ENCODE measurements around the gene SNED1. TPM values are rescaled to one million over a fixed set of nuclear protein-coding genes. Genes with fewer than 3 reads are reported as not detected.

Gene SNED1
- polyA plus RNA-seq, 2 of the 4 experiments (the other 2 are of a cell fraction), result 0.15 to 0.21 TPM

- Histone ChIP-seq H3K4me3 (no peak overlapping the region), H3K4me1 (no peaks in the 10 kb centered on the region), H3K27ac (no peak overlapping the region), H3K9me3 (no peaks in the 10 kb centered on the region), H3K4me2 (no peak overlapping the region)
- FAIRE-seq, result no peak
- peak in 1 of 2 experiments; percentile 35; a peak in 2 of 6 replicates for ATAC-seq
- DNase-seq (ENCODE audit: low read depth in 1 of 2, low spot score in 1 of 2), result no peak
- TF ChIP-seq TP53 (CRISPR knock-in tag; IDR thresholded peaks at IDR 0.05) (no peak), KDM5A (IDR thresholded peaks at IDR 0.05) (no peak), EHMT2 (IDR thresholded peaks at IDR 0.05; ENCODE audit: low read depth) (no peak), ELK1 (IDR thresholded peaks at IDR 0.05; ENCODE audit: low read depth, low read length) (no peak), RCOR1 (IDR thresholded peaks at IDR 0.05; ENCODE audit: low read depth, low read length) (no peak), ZNF302 (CRISPR knock-in tag; IDR thresholded peaks at IDR 0.05) (no peak), RARB (CRISPR knock-in tag; IDR thresholded peaks at IDR 0.05) (no peak), NPAS2 (CRISPR knock-in tag; IDR thresholded peaks at IDR 0.05; ENCODE audit: borderline replicate concordance) (no peak), RFX5 (IDR thresholded peaks at IDR 0.05) (no peak), JUN (IDR thresholded peaks at IDR 0.05) (no peak), CHD4 (IDR thresholded peaks at IDR 0.05; ENCODE audit: borderline replicate concordance) (no peak), CBX2 (IDR thresholded peaks at IDR 0.05; ENCODE audit: borderline replicate concordance, low read depth) (no peak), ZSCAN20 (CRISPR knock-in tag; IDR thresholded peaks at IDR 0.05) (no peak), HOXA7 (CRISPR knock-in tag; IDR thresholded peaks at IDR 0.05) (no peak), JUNB (IDR thresholded peaks at IDR 0.05) (no peak)
- TF ChIP-seq, protein P1, sequence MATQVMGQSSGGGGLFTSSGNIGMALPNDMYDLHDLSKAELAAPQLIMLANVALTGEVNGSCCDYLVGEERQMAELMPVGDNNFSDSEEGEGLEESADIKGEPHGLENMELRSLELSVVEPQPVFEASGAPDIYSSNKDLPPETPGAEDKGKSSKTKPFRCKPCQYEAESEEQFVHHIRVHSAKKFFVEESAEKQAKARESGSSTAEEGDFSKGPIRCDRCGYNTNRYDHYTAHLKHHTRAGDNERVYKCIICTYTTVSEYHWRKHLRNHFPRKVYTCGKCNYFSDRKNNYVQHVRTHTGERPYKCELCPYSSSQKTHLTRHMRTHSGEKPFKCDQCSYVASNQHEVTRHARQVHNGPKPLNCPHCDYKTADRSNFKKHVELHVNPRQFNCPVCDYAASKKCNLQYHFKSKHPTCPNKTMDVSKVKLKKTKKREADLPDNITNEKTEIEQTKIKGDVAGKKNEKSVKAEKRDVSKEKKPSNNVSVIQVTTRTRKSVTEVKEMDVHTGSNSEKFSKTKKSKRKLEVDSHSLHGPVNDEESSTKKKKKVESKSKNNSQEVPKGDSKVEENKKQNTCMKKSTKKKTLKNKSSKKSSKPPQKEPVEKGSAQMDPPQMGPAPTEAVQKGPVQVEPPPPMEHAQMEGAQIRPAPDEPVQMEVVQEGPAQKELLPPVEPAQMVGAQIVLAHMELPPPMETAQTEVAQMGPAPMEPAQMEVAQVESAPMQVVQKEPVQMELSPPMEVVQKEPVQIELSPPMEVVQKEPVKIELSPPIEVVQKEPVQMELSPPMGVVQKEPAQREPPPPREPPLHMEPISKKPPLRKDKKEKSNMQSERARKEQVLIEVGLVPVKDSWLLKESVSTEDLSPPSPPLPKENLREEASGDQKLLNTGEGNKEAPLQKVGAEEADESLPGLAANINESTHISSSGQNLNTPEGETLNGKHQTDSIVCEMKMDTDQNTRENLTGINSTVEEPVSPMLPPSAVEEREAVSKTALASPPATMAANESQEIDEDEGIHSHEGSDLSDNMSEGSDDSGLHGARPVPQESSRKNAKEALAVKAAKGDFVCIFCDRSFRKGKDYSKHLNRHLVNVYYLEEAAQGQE (IDR thresholded peaks at IDR 0.05), result no peak
- TF ChIP-seq, protein P2, sequence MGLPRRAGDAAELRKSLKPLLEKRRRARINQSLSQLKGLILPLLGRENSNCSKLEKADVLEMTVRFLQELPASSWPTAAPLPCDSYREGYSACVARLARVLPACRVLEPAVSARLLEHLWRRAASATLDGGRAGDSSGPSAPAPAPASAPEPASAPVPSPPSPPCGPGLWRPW (IDR thresholded peaks at IDR 0.05), result no peak
- 93% methylated on average over 18 of the region's 19 CpGs for WGBS (ENCODE audit: missing lambda C conversion rate)
- ChIA-PET CTCF (interaction anchor here (0.5 kb wide), 1 partner anchor 411 kb away, joined by 3 read pairs; no protein-coding TSS in a partner anchor), POLR2A (no interaction called here)
Measured at GRCh38 chr2:241110607-241111439, 112.4 kb downstream of the SNED1 start.

DNA sequence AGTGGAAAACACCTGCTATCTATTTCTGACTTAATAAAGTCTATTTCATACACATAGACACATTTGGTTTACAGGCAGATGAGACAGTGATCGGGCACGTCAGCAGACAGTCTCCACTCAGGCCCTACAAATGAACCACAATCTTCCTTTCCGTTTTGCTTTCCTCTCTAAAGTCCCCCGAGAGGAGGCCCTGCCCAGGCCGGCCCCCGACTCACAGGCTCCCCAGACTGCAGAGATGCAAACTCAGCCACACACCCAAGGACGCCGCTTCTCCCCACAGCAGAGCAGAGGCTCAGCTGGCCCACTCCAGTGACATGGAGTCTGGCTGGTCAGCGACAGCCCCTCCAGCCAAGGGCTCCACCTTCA lies 113.0 kb downstream of the SNED1 start:
- no peaks in the 10 kb centered on the region for H3K9me3 ChIP-seq
- no peak for DNase-seq (ENCODE audit: low read depth in 1 of 2, low spot score in 1 of 2)
- ATAC-seq, result no peak
- no peaks in the 10 kb centered on the region for H3K4me1 ChIP-seq
- CTCF ChIA-PET, result interaction anchor here (0.5 to 1.1 kb wide), 2 partner anchors 11 to 411 kb away, joined by 3 read pairs; no protein-coding TSS in a partner anchor
- FAIRE-seq, result no peak
- H3K4me3 ChIP-seq, result no peak overlapping the region
- POLR2A ChIA-PET, result no interaction called here
- TF ChIP-seq RAD21 (conservative IDR thresholded peaks at IDR 0.05 in 1 of 2, IDR thresholded peaks at IDR 0.05 in 1 of 2), result no peak
- TF ChIP-seq ZNF302 (CRISPR knock-in tag; IDR thresholded peaks at IDR 0.05), result no peak
- no peak for TF ChIP-seq HEYL (CRISPR knock-in tag; IDR thresholded peaks at IDR 0.05)
- no peak for TF ChIP-seq EHF (CRISPR knock-in tag; IDR thresholded peaks at IDR 0.05)
- no peak for TF ChIP-seq CHD2 (IDR thresholded peaks at IDR 0.05; ENCODE audit: low read length, partially characterized antibody)
- no peak for TF ChIP-seq FOXS1 (CRISPR knock-in tag; IDR thresholded peaks at IDR 0.05)
- no peak for TF ChIP-seq MAZ (IDR thresholded peaks at IDR 0.05; ENCODE audit: borderline replicate concordance, low read depth, low read length)
- TF ChIP-seq HOXA7 (CRISPR knock-in tag; IDR thresholded peaks at IDR 0.05), result no peak
- TF ChIP-seq RCOR1 (IDR thresholded peaks at IDR 0.05; ENCODE audit: low read depth, low read length), result no peak
- TF ChIP-seq NPAS2 (CRISPR knock-in tag; IDR thresholded peaks at IDR 0.05; ENCODE audit: borderline replicate concordance), result no peak
- no peak for TF ChIP-seq RFX5 (IDR thresholded peaks at IDR 0.05)
- no peak for TF ChIP-seq MAFK (IDR thresholded peaks at IDR 0.05; ENCODE audit: partially characterized antibody)
- no peak for TF ChIP-seq HOXB5 (CRISPR knock-in tag; IDR thresholded peaks at IDR 0.05)
- TF ChIP-seq, protein P3, sequence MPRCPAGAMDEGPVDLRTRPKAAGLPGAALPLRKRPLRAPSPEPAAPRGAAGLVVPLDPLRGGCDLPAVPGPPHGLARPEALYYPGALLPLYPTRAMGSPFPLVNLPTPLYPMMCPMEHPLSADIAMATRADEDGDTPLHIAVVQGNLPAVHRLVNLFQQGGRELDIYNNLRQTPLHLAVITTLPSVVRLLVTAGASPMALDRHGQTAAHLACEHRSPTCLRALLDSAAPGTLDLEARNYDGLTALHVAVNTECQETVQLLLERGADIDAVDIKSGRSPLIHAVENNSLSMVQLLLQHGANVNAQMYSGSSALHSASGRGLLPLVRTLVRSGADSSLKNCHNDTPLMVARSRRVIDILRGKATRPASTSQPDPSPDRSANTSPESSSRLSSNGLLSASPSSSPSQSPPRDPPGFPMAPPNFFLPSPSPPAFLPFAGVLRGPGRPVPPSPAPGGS (IDR thresholded peaks at IDR 0.05), result no peak
- TF ChIP-seq FOSL2 (IDR thresholded peaks at IDR 0.05), result no peak
- no peak for TF ChIP-seq FOSL2 (CRISPR knock-in tag; IDR thresholded peaks at IDR 0.05)
- TF ChIP-seq HOXB13 (CRISPR knock-in tag; IDR thresholded peaks at IDR 0.05; ENCODE audit: low read depth), result no peak
- TF ChIP-seq CBX2 (IDR thresholded peaks at IDR 0.05; ENCODE audit: borderline replicate concordance, low read depth), result no peak
- TF ChIP-seq MYC (IDR thresholded peaks at IDR 0.05; ENCODE audit: borderline replicate concordance, low read length), result no peak
- H3K4me2 ChIP-seq, result no peak overlapping the region
- H3K27ac ChIP-seq, result no peak overlapping the region
- WGBS (ENCODE audit: missing lambda C conversion rate), result 92% methylated on average over 9 of the region's 9 CpGs
